ENCODE measurements around the gene C17orf67. TPM values are rescaled to one million over a fixed set of nuclear protein-coding genes. Genes with fewer than 3 reads are reported as not detected.
A peak's percentile ranks its signal among the peaks of the same experiment; 100 is the strongest.

The C17orf67 gene
- total and polyA plus RNA-seq, 2 experiments from 2014 or later, result 1.0 to 3.7 TPM

GRCh38 chr17:56779322-56779721 lies 54.4 kb downstream of the C17orf67 start:
- H3K4me3 Mint-ChIP-seq, result peak overlapping the region; percentile 54
- H3K79me2 ChIP-seq (replicated peaks; ENCODE audit: insufficient read depth), result no peaks in the 10 kb centered on the region
- no peaks in the 10 kb centered on the region for H3K9me2 ChIP-seq (ENCODE audit: insufficient read depth)
- H3K27me3 Mint-ChIP-seq (ENCODE audit: insufficient read depth, low read depth, poor library complexity), result peaks cover 24% of the 10 kb centered on the region
- no peak overlapping the region for H2AFZ ChIP-seq
- peaks cover 6% of the 10 kb centered on the region; the same call in 1 of the 2 replicates for H3K4me1 ChIP-seq (ENCODE audit: insufficient read depth)
- no peak overlapping the region for H3K27ac ChIP-seq (ENCODE audit: low read depth)
- H3F3A ChIP-seq (replicated peaks; ENCODE audit: low read depth), result no peaks in the 10 kb centered on the region
- peaks cover 6% of the 10 kb centered on the region for H3K4me1 Mint-ChIP-seq
- no peak overlapping the region for H3K4me3 ChIP-seq
- H3K9me3 Mint-ChIP-seq, result no peaks in the 10 kb centered on the region
- no peak overlapping the region for H3K27ac Mint-ChIP-seq
- DNase-seq (ENCODE audit: low spot score) (no peak), ATAC-seq (no peak)
- no peak overlapping the region for H3K4me2 ChIP-seq
- H3K27me3 ChIP-seq (ENCODE audit: insufficient read depth), result peaks cover 22% of the 10 kb centered on the region
- TF ChIP-seq REST (IDR thresholded peaks at IDR 0.05; ENCODE audit: unreplicated experiment) (no peak), ZNF331 (CRISPR knock-in tag; IDR thresholded peaks at IDR 0.05; ENCODE audit: low read depth) (no peak), CTCF (conservative IDR thresholded peaks at IDR 0.05; ENCODE audit: low read depth in 2 of 2) (no peak)
- no peaks in the 10 kb centered on the region for H3K36me3 Mint-ChIP-seq (ENCODE audit: low read depth)
- H3K36me3 ChIP-seq (ENCODE audit: insufficient read depth), result no peaks in the 10 kb centered on the region
- H4K20me1 ChIP-seq (replicated peaks; ENCODE audit: insufficient read depth), result no peaks in the 10 kb centered on the region; the same call in 1 of the 2 replicates

GRCh38 chr17:56778898-56779297 lies 54.8 kb downstream of the C17orf67 start:
- Histone ChIP-seq H4K20me1 (replicated peaks; ENCODE audit: insufficient read depth) (no peaks in the 10 kb centered on the region; the same call in 1 of the 2 replicates), H3K4me2 (no peak overlapping the region), H3K4me1 (ENCODE audit: insufficient read depth) (peaks cover 6% of the 10 kb centered on the region; the same call in 1 of the 2 replicates), H3K27me3 (ENCODE audit: insufficient read depth) (peaks cover 22% of the 10 kb centered on the region), H3K27ac (ENCODE audit: low read depth) (no peak overlapping the region), H3K79me2 (replicated peaks; ENCODE audit: insufficient read depth) (no peaks in the 10 kb centered on the region), H2AFZ (no peak overlapping the region), H3K4me3 (no peak overlapping the region), H3K36me3 (ENCODE audit: insufficient read depth) (no peaks in the 10 kb centered on the region), H3K9me2 (ENCODE audit: insufficient read depth) (no peaks in the 10 kb centered on the region), H3F3A (replicated peaks; ENCODE audit: low read depth) (no peaks in the 10 kb centered on the region)
- peaks cover 23% of the 10 kb centered on the region for H3K27me3 Mint-ChIP-seq (ENCODE audit: insufficient read depth, low read depth, poor library complexity)
- H3K4me1 Mint-ChIP-seq, result peaks cover 6% of the 10 kb centered on the region
- DNase-seq (ENCODE audit: low spot score) (no peak), ATAC-seq (no peak)
- H3K9me3 Mint-ChIP-seq, result no peaks in the 10 kb centered on the region
- no peak overlapping the region for H3K27ac Mint-ChIP-seq
- H3K36me3 Mint-ChIP-seq (ENCODE audit: low read depth), result no peaks in the 10 kb centered on the region
- no peak overlapping the region for H3K4me3 Mint-ChIP-seq
- no peak for TF ChIP-seq JUNB (IDR thresholded peaks at IDR 0.05; ENCODE audit: unreplicated experiment)
- no peak for TF ChIP-seq CTCF (conservative IDR thresholded peaks at IDR 0.05; ENCODE audit: low read depth in 2 of 2)
- no peak for TF ChIP-seq EZH2phosphoT487 (IDR thresholded peaks at IDR 0.05; ENCODE audit: unreplicated experiment)
- no peak for TF ChIP-seq CREB1 (CRISPR knock-in tag; IDR thresholded peaks at IDR 0.05; ENCODE audit: low read depth)
- TF ChIP-seq ZNF114 (CRISPR knock-in tag; IDR thresholded peaks at IDR 0.05), result no peak
- TF ChIP-seq ETS1 (IDR thresholded peaks at IDR 0.05), result no peak
- no peak for TF ChIP-seq EZH2 (IDR thresholded peaks at IDR 0.05; ENCODE audit: low read depth, unreplicated experiment)
- no peak for TF ChIP-seq STAT1 (IDR thresholded peaks at IDR 0.05; ENCODE audit: unreplicated experiment)
- TF ChIP-seq REST (IDR thresholded peaks at IDR 0.05; ENCODE audit: unreplicated experiment), result no peak

All from GM23338 (cell line).